ENCODE measurements around the gene GOLGA6A.
"Not testable (repeated sequence)": the region's sequence is repeated elsewhere in the genome, so short reads cannot be mapped to it uniquely, and the experiment has no call there.

Gene GOLGA6A

DNA sequence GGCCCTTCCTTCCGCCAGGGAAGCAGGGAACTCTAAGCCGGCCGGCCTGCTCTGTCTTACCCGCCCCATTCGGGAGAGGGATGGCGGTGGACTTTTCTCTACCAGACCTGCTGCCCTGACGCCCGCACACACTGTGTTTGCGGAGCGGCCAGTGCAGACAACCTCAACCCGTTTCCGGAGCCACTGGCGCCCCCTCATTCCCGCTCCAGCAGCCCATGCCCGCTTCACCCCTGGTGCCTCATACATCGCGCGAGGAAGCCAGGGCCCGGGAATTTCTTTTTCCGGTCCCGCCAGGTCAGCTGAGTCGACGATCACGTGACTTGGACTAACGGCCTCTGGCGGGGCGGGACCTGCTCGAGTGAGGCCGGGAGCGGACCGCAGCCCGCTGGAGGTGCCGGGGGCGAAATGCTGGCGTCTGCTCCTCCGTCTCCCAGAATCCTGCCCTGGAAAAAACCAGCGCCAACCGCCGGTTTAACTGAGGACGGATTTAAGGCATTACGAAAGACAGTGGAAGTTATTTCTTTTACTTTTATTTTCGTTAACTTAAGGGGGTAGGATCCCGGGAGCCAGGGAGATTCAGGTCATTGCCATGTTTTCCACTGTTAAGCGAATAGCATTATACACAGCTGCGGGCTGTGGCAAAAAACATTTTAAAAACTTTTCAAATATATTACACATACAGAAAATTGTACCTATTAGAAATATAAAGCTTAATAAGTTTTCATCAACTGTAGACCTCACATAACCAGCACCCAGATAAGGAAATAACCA is 17.8 kb upstream of the GOLGA6A start:
- not testable (repeated sequence) for DNase-seq

DNA sequence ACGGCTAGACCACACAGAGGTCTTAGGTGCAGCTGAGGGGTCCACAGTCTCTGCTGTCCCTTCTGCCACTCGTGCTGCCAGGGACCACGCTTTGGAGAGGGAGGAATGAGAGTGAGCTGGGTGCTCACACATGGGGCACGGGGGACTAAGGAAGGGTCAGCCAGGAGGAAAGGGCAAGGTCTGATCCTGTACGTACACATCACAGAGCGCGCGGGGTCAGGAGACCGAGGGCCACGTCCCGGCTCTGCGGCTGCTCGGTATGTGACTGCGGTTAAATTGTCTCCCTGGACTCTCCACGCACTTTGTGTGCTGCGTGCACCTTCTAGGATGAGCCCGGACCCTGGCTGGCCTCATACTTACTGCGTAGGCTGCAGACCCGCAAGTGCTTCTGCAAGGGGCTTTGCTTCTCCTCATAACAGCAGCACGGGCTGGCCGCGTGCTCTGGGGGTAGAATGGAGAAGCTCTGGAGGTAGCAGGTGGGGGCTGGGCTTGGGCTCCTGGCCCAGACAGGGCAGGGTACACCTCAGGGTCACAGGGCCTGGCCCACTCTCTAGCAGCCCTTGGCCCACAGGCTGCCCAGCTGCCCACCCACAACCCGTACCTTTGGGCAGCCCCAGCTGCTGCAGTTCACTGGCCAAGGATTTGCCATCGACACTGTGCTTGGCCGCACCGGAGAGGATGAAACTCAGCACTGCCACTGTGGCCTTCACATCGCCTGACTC is 14.6 kb upstream of the GOLGA6A start:
- DNase-seq = not testable (repeated sequence)

- DNase-seq = not testable (repeated sequence)
Observed at GRCh38 chr15:74095610-74096009, 13.3 kb upstream of the GOLGA6A start.

- not testable (repeated sequence) for DNase-seq
Observed at GRCh38 chr15:74094567-74094966, 12.2 kb upstream of the GOLGA6A start.

GRCh38 chr15:74075781-74076180 is 6.6 kb downstream of the GOLGA6A start:
- not testable (repeated sequence) for DNase-seq

- DNase-seq = not testable (repeated sequence)
Observed at GRCh38 chr15:74072614-74073337, 9.6 kb downstream of the GOLGA6A start.

DNA sequence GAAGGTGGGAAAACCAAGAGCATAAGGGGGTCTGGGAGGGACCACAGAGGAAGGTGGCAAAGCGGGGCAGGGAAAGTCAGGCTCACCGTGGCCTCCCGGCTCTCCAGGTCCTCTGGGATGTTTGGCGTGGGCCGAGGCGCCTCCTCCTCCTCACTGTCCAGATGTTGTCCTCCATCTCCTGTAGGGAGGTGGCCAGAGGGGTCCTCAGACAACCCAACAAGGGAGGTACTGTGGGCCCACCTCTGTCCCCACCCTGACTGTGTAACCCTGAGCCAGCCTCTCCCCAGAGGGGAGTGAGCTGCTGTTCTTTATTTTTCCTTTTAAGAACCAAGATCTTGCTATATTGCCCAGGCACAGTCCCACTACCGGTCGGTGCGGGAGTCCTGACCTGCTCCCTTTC is 10.2 kb downstream of the GOLGA6A start:
- not testable (repeated sequence) for DNase-seq

DNA sequence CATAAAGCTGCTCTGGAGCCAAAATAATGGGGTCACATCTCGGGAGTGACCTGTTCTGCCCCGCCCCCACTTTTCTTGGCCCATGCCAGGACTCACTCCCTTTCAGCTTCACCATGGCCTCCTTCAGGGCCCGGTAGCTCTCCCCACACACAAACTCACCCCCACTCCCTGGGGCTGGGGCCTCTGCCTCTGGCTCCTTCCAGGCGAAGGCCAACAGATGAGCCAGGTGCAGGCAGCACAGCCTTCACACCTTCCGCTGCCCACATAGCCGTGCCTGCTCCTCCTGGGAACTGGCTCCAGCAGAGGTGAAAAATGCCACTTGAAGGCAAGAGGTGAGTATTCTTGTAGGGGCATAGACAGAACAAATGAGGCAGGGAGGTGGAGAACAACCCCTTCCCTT is 10.7 kb downstream of the GOLGA6A start:
- DNase-seq = not testable (repeated sequence)

DNA sequence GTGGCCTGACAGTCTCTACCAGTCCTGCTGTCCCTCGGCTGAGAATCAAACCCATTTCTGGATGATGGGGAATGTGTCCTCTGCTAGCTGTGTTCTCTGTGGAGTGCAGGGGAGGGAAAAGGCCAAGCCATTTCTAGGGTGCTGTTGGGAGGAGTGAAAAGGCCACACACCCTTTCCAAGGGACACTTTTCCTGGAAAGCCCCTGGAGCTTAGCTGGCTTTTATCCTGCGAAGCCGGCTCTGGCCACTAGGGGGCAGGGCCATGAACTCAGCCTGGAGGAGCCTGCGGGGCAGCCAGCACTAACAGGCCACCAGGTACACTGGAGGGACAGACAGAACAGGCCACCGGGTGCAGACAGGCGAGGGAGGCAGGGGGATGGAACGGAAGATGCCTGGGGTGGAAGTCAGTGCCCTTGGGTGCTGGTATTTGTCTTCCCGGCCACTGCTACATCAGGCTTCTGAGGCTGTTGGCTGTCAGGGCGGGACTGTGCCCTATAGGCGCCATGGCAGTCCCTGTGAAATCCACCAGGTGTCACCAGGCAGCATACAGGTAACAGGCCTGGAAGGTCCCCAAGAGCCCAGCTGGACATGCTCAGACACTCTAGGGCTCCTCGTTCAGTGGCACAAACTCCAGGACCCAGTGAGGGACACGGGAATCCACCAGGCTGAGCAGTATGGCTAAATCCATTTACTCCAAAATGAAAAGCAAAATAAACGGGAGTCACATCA is 16.5 kb downstream of the GOLGA6A start:
- DNase-seq = not testable (repeated sequence)

- DNase-seq = not testable (repeated sequence)
Observed at GRCh38 chr15:74064822-74065221, 17.5 kb downstream of the GOLGA6A start.

- DNase-seq = not testable (repeated sequence)
Observed at GRCh38 chr15:74064183-74064582, 18.2 kb downstream of the GOLGA6A start.

GRCh38 chr15:74063425-74064146 is 18.8 kb downstream of the GOLGA6A start:
- not testable (repeated sequence) for DNase-seq

GRCh38 chr15:74062671-74063070 is 19.7 kb downstream of the GOLGA6A start:
- no peak for DNase-seq

DNA sequence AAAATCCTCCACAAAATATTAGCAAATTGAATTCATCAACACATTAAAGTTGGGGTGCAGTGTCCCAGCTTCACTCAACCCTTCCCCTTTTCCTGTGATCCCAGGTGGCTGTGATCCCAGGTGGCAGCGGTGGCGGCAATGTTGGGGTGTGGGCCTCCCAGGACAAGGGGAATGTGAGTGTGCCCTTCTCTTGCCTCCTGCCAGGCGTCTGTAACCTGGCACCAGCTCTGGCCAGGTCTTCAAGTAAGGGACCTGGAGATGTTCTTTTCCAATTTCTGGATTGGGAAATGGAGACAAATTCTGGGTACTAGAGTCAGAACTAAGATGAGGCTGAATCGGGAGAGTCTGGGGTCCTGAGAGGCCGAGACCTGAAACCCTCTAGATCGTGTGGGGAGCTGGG is 20.1 kb downstream of the GOLGA6A start:
- no peak for DNase-seq

DNA sequence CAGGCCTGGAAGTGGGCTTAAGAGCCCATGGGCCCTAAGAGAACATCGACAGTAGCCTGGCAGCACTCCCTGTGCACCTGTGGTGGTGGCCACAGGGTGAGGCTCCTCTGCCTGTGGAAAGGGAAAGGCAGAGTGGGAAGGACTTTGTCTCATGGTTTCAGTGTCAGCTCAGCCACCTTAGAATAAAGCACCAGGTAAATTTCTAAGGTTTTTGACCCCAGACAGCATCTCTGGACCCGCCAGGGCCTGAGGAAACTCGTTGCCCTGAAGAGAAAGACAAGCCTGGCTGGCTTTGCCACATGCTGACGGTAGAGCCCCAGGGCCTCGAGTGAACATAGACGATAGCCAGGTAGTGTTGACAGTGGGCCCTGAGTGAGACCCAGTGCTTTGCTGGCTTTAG is 22.1 kb downstream of the GOLGA6A start:
- no peak for DNase-seq

GRCh38 chr15:74059050-74059833 is 23.1 kb downstream of the GOLGA6A start:
- not testable (repeated sequence) for DNase-seq

DNA sequence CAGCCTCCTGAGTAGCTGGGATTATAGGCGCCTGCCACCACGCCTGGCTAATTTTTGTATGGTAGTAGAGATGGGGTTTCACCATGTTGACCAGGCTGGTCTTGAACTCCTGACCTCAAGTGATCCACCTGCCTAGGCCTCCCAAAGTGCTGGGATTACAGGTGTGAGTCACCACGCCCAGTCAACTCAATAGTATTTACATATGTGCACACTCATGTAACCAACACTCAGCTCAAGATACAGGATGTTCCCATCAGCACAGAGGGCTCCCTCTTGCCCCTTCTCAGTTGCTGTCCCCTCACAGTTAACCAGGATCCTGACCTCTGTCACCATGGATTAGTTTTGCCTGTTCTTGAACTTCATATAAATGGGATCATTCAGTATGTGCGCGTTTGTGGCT is 26.0 kb downstream of the GOLGA6A start:
- DNase-seq = not testable (repeated sequence)

- DNase-seq = no peak
Observed at GRCh38 chr15:74055804-74056203, 26.5 kb downstream of the GOLGA6A start.

GRCh38 chr15:74053941-74054529 is 28.3 kb downstream of the GOLGA6A start:
- no peak for DNase-seq

- DNase-seq = no peak
Observed at GRCh38 chr15:74053517-74053916, 28.8 kb downstream of the GOLGA6A start.

All from NCI-H187 treated with DMSO at 0.1 percent for 48 hours (cell line).